Tibial artery (tissue), 4 donors: ENCODE results near the gene IL17D.
A peak's percentile ranks its signal among the peaks of the same experiment; 100 is the strongest.

Source experiments
- DNase-seq, 2 donors: peaks; one replicate each; pipeline ENCODE4 v3.0.0-alpha.2; 2019
- H3K27ac ChIP-seq, 2 donors: fragments of 200-600 bp; sonication (generic) in 1 of 2; 1 replicate in 1 of 2; 2 replicates in 1 of 2; pipeline ENCODE4 v1.5.1; 2018 to 2019; ENCODE audit warnings: mild to moderate bottlenecking in 1 of 2
- H3K27me3 ChIP-seq, 2 donors: fragments of 200-600 bp; sonication (generic) in 1 of 2; one replicate each; pipeline versions ENCODE4 v1.5.1 to v1.6.0; 2016 to 2019
- H3K36me3 ChIP-seq, 3 donors: fragments of 200-600 bp; sonication (generic) in 2 of 3; one replicate each; pipeline ENCODE4 v1.5.1; 2016 to 2019; ENCODE audit warnings: mild to moderate bottlenecking in 2 of 3
- H3K4me1 ChIP-seq, 4 donors: fragments of 200-600 bp; sonication (generic) in 2 of 4; 1 replicate in 3 of 4; 2 replicates in 1 of 4; pipeline ENCODE4 v1.5.1; 2016 to 2019
- H3K4me3 ChIP-seq, 2 donors: fragments of 200-600 bp; sonication (generic) in 1 of 2; 1 replicate in 1 of 2; 2 replicates in 1 of 2; pipeline ENCODE4 v1.5.1; 2018 to 2019; ENCODE audit warnings: mild to moderate bottlenecking in 2 of 2
- H3K9me3 ChIP-seq, 3 donors: fragments of 200-600 bp; sonication (generic) in 1 of 3; one replicate each; pipeline ENCODE4 v1.5.1; 2016 to 2019
- CTCF ChIP-seq, 2 experiments: fragments of 200-600 bp in 1 of 2; fragments of 450-650 bp in 1 of 2; IDR thresholded peaks; one replicate each; pipeline ENCODE4 v1.5.1; 2017 to 2019; ENCODE audit warnings: antibody characterized with exemption in 2 of 2, mild to moderate bottlenecking in 1 of 2, moderate library complexity in 1 of 2
- intact Hi-C: fragments of 100-400 bp; cut with DNase I; formaldehyde crosslinking; loops from one replicate; pipeline ENCODE4 v1.15.0; 2023; ENCODE audit warnings: low total_unique reads

IL17D gene

GRCh38 chr13:20709782-20710181, 6.3 kb downstream of the IL17D start:
- peak overlapping the region; percentile 44 to 45 for H3K27ac ChIP-seq
- intact Hi-C loops: loop anchor here (5.0 to 10.0 kb wide), 3 partner anchors 63 to 215 kb away; partner anchors contain the start of gene EEF1AKMT1
- TF ChIP-seq CTCF (IDR thresholded peaks at IDR 0.05): no peak
- no peaks in the 10 kb centered on the region for H3K36me3 ChIP-seq
- peaks cover 0 to 44% (median 25%) of the 10 kb centered on the region in 4 donors for H3K4me1 ChIP-seq
- H3K27me3 ChIP-seq: no peaks in the 10 kb centered on the region
- no peaks in the 10 kb centered on the region for H3K9me3 ChIP-seq
- no peak overlapping the region for H3K4me3 ChIP-seq
- no peak for DNase-seq

GRCh38 chr13:20711301-20712044, 8.0 kb downstream of the IL17D start:
- Histone ChIP-seq H3K27me3 (no peaks in the 10 kb centered on the region), H3K27ac (no peak overlapping the region), H3K4me3 (no peak overlapping the region), H3K4me1 (peaks cover 0 to 49% (median 28%) of the 10 kb centered on the region in 4 donors), H3K9me3 (no peaks in the 10 kb centered on the region), H3K36me3 (no peaks in the 10 kb centered on the region)
- TF ChIP-seq CTCF (IDR thresholded peaks at IDR 0.05): no peak
- intact Hi-C loops: loop anchor here (10.0 kb wide), 1 partner anchor 217 kb away; no protein-coding TSS in a partner anchor
- peak in 1 of 2 donors; percentile 64 for DNase-seq

GRCh38 chr13:20713014-20713376, 9.5 kb downstream of the IL17D start:
- Histone ChIP-seq H3K36me3 (no peaks in the 10 kb centered on the region), H3K27me3 (no peaks in the 10 kb centered on the region), H3K27ac (peak overlapping the region; percentile 68 to 72), H3K4me3 (peak overlapping the region; percentile 30 to 37), H3K9me3 (no peaks in the 10 kb centered on the region), H3K4me1 (peaks cover 0 to 49% (median 28%) of the 10 kb centered on the region in 4 donors)
- intact Hi-C loops: loop anchor here (10.0 kb wide), 1 partner anchor 218 kb away; no protein-coding TSS in a partner anchor
- TF ChIP-seq CTCF (IDR thresholded peaks at IDR 0.05): no peak
- peak in 1 of 2 donors; percentile 67 for DNase-seq

GRCh38 chr13:20713751-20714150, 10.3 kb downstream of the IL17D start:
- Histone ChIP-seq H3K27ac (peak overlapping the region; percentile 68 to 72), H3K4me3 (no peak overlapping the region), H3K9me3 (no peaks in the 10 kb centered on the region), H3K27me3 (no peaks in the 10 kb centered on the region), H3K36me3 (no peaks in the 10 kb centered on the region), H3K4me1 (peaks cover 0 to 46% (median 28%) of the 10 kb centered on the region in 4 donors)
- no peak for TF ChIP-seq CTCF (IDR thresholded peaks at IDR 0.05)
- DNase-seq: peak in 1 of 2 donors; percentile 70
- intact Hi-C loops: loop anchor here (10.0 kb wide), 1 partner anchor 219 kb away; no protein-coding TSS in a partner anchor

- Histone ChIP-seq H3K4me3 (peak overlapping the region in 1 of 2 donors; percentile 6), H3K9me3 (no peaks in the 10 kb centered on the region), H3K4me1 (peaks cover 0 to 41% (median 27%) of the 10 kb centered on the region in 4 donors), H3K36me3 (no peaks in the 10 kb centered on the region), H3K27me3 (no peaks in the 10 kb centered on the region), H3K27ac (peak overlapping the region; percentile 68 to 72)
- intact Hi-C loops: loop anchor here (10.0 kb wide), 1 partner anchor 219 kb away; no protein-coding TSS in a partner anchor
- no peak for TF ChIP-seq CTCF (IDR thresholded peaks at IDR 0.05)
- DNase-seq: no peak
Measured at GRCh38 chr13:20714161-20714560, 10.7 kb downstream of the IL17D start.
